Erythroblast (primary cell): ENCODE data around the gene PVR.
"Not testable (repeated sequence)": the region's sequence is repeated elsewhere in the genome, so short reads cannot be mapped to it uniquely, and the experiment has no call there.

ENCODE experiments used
- DNase-seq, 2 experiments: peaks; one replicate each; lab custom pipeline; 2025; lab: John Stamatoyannopoulos, UW
- GATA1 ChIP-seq: IDR thresholded peaks from 2 replicates; pipeline ENCODE4 v1.6.1; 2011; ENCODE audit warnings: low read depth, mild to moderate bottlenecking, control low read depth, low read length, moderate library complexity
- POLR2A ChIP-seq: IDR thresholded peaks from 2 replicates; pipeline ENCODE4 v1.6.1; 2011; ENCODE audit warnings: mild to moderate bottlenecking, low read length

The PVR gene

DNA sequence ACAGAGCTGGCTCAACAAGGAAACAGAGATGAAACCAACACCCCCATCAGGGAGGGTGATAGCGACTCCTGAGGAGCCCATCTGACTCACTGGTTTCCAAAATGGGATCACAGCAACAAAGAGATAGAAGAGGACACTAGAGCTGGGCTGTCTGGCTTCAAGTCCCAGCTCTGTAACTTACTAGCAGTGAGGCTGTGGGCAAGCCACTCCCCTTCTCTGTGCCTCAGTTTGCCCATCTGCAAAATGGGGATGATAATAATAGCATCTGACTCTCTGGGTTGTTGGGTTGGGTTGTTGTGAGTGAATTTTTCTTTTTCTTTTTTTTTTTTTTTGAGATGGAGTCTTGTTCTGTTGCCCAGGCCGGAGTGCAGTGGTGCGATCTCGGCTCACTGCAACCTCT lies 16.1 kb upstream of the PVR start:
- TF ChIP-seq POLR2A: no peak
- TF ChIP-seq GATA1: no peak
- DNase-seq: no peak

- TF ChIP-seq POLR2A: no peak
- TF ChIP-seq GATA1: no peak
- DNase-seq: no peak
These were observed 14.9 kb upstream of the PVR start for GRCh38 chr19:44628793-44629192.

- not testable (repeated sequence) for DNase-seq
These were observed 12.1 kb upstream of the PVR start for GRCh38 chr19:44631611-44632010.

DNA sequence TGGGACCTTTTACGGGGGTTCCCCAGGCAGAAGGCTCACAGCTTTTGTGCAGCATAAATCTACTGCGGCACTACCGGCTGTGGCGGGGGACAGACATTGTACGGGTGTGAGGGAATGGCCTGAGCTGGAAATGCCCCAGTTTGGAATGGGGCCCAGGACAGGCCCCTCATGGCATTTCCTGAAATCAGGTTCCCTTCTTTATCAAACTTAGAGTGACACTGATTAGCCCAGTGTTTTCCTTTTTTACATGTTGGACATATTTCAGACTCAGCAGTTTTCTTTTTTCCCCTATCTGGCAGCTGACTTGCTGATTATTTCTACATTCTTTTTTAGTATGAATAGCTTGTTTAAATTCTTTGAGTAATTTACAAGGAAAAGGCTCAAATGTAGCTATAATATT lies 9.7 kb upstream of the PVR start:
- not testable (repeated sequence) for DNase-seq

DNA sequence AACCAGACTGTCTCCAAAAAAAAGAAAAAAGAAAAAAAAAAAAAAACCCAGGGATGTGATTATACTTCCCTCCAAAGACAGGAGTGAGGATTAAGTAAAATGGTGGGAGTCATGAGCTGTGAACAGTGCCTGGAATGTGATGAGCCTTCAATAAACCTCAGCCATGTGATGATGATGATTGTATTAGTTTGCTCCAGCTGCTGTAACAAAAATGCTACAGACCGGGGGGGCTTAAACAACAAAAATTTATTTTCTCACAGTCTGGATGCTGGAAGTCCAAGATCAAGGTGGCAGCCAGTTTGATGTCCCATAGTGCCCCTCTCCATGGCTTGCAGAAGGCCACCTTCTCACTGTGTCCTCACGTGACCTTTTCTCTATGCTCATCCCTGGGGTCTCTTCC lies 8.9 kb upstream of the PVR start:
- no peak for TF ChIP-seq POLR2A
- TF ChIP-seq GATA1: no peak
- DNase-seq: no peak

DNA sequence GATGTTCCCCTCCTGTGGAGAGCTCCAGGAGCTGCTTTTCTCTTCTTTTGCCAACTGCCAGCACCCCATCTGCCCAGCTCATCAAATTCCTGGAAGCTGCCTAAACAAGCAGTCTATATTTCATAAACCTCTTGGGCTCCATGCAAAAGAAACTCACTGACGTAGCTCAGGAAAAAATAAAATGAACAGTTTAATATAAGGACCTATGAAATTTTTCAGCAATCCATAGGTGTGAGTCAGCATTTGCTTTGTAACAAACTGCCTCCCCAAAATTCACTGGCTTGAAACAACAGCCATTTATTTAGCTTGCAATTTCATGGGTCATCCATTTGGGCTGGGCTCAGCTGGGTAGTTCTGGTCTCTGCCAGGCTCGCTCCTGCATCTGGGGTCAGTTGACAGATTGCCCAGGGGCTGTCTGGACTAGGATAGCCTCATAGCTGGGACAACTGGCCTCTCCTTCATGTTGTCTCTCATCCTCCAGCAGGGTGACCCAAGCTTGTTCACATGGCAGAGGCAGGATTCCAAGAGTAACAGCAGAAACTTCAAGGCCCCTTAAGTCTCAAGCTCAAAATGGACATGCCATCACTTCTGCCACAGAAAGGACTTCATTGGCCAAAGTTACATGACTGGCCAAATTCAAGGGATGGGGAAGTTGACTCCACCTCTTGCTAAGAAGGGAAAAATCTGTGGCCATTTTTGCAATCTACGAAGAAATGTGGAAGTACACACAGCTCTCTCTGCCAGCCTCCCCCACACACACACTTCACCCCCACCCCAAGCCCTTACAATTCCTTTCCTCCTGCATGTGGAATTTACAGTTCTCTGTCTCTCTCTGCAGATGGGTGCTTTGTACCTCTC lies 7.9 kb upstream of the PVR start:
- DNase-seq: no peak
- TF ChIP-seq POLR2A (no peak), GATA1 (no peak)

DNA sequence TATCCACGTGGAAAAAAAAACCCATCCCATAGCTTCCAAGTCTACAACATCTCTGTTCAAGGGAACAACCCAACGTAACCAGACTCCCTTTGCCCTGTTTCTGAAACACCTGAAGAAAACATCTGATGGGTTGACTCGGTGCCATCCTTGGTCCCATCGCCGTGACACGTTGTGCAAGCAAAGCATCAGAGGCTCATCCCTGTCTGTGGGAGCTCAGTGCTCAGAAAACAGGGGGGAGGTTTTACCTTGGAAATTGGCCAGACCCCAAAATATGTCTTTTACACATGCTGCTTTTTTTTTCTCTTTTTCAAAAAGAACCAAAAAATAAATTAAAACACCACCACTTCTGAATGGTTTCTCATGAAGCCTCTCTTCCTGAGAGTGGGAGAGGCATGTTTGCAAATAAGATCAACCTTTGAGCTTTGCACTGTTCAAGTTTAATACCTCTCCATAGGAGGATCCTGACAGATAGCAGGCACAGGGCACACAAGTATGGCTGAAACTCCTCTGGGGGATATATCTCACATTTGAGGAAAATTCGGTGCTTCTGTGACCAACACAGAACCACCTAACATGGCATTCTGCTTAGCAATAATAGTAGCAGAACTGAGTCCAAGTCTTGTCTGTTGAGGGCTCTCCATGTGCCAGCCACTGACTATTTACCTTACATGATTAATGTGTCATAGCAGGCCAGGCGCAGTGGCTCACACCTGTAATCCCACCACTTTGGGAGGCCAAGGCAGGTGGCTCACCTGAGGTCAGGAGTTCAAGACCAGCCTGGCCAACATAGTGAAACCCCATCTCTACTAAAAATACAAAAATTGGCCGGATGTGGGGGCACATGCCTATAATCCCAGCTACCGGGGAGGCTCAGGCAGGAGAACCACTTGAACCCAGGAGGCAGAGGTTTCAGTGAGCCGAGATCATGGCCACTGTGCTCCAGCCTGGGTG lies 7.0 kb upstream of the PVR start:
- no peak for DNase-seq
- TF ChIP-seq GATA1 (no peak), POLR2A (no peak)

- TF ChIP-seq POLR2A (no peak), GATA1 (no peak)
- DNase-seq: no peak
These were observed 6.3 kb upstream of the PVR start for GRCh38 chr19:44637390-44637764.

DNA sequence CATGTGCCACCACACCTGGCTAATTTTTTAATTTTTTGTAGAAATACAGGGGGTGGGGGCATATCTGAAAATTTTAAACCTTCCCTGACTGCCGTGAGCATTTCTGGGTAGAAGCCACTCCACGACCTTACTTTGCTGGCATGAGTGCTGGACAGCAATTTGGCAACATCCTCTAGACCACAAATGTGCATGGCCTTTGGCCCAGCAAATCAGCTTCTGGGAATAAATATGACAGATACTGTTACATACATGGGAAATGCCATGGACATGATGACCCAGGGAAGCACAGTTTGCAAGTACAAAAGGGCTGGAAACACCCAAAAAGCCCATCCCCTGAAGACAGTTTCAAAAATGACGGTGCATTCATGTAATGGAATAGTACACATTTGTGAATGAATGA lies 3.2 kb upstream of the PVR start:
- TF ChIP-seq GATA1 (no peak), POLR2A (no peak)
- no peak for DNase-seq

GRCh38 chr19:44641501-44642265 lies 2.0 kb upstream of the PVR start:
- DNase-seq: no peak
- TF ChIP-seq POLR2A: no peak
- TF ChIP-seq GATA1: no peak

- TF ChIP-seq GATA1 (no peak), POLR2A (no peak)
- DNase-seq: peak in 1 of 2 experiments; percentile 62
These were observed 1.3 kb upstream of the PVR start for GRCh38 chr19:44642377-44642776.

DNA sequence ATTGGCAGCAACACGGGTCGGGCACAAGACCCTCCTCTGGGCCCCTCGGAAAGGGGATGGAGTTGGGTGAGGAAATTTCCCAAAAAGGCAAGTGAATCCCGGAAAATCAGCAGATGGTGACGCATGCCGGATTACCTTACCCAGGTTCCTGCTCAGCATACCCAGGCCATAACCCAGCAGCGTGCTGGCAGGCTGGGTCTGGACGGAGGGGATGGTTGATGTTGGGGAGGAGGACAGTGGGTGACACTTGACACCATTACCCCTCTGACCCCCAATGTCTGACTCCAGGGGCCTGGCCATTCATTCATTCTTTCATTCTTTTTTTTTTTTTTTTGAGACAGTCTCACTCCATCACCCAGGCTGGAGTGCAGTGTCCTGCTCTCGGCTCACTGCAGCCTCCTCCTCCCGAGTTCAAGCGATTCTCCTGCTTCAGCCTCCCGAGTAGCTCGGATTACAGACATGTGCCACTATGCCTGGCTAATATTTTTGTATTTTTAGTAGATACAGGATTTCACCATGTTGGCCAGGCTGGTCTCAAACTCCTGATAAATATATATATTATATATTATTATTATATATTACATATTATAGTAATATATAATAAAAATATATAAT lies 799 bp downstream of the PVR start:
- peak in 1 of 2 experiments; percentile 46 for DNase-seq
- no peak for TF ChIP-seq GATA1
- no peak for TF ChIP-seq POLR2A

GRCh38 chr19:44645407-44646048 lies 1.8 kb downstream of the PVR start:
- peak in 1 of 2 experiments; percentile 17 for DNase-seq
- TF ChIP-seq POLR2A (no peak), GATA1 (no peak)

DNA sequence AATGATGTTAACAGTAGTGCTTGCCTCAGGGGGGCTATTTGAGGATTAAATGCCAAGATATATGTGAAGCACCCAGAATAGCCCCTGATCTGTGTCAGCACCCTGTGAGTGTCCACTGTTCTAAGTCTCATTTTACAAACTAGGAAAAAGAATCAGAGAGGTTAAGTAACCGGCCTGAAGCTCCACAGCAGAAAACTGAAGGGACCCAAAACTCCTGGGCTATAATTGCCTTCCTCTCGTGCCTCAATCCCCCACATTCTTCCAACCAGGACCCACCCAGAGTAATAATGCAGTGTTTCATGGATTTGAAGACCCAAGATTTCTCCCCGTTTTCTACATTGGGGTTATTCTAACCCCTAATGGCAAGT lies 2.3 kb downstream of the PVR start:
- no peak for DNase-seq

More for the DNA sequence above, 2.3 kb downstream of the PVR start:
- TF ChIP-seq POLR2A: no peak
- TF ChIP-seq GATA1: no peak
